Natural killer cell (primary cell): ENCODE measurements around the gene VAV3. TPM values are rescaled to one million over a fixed set of nuclear protein-coding genes. Genes with fewer than 3 reads are reported as not detected.
A peak's percentile ranks its signal among the peaks of the same experiment; 100 is the strongest.

Source experiments
- ATAC-seq, 3 donors: fragments of 150-1000 bp in 2 of 3; fragments of 200-7000 bp in 1 of 3; cut with Tn5 transposase; 1 replicate in 1 of 3; 2 replicates in 2 of 3; pipeline ENCODE4 v1.10.0; 2021; ENCODE audit warnings: mild to moderate bottlenecking in 2 of 3, moderate library complexity in 2 of 3
- DNase-seq, 2 donors: peaks; one replicate each; pipeline versions ENCODE4 v3.0.0 to v3.0.0-alpha.2; 2013 to 2021; ENCODE audit warnings: mixed read lengths in 1 of 2
- H3K27ac ChIP-seq: one replicate; pipeline ENCODE4 v1.5.1; 2013; ENCODE audit warnings: mild to moderate bottlenecking, low read length
- H3K27me3 ChIP-seq: one replicate; pipeline ENCODE4 v1.6.1; 2013; ENCODE audit warnings: low read length; ENCODE audit not compliant: control insufficient read depth, insufficient read depth
- H3K36me3 ChIP-seq: one replicate; pipeline ENCODE4 v1.6.1; 2013; ENCODE audit warnings: low read length; ENCODE audit not compliant: control insufficient read depth, insufficient read depth
- H3K4me1 ChIP-seq: one replicate; pipeline ENCODE4 v1.6.1; 2013; ENCODE audit warnings: low read length; ENCODE audit not compliant: control insufficient read depth, insufficient read depth
- H3K4me3 ChIP-seq: one replicate; pipeline ENCODE4 v1.5.1; 2013; ENCODE audit warnings: low read length
- H3K9me3 ChIP-seq: one replicate; pipeline ENCODE4 v1.6.1; 2013; ENCODE audit warnings: low read length; ENCODE audit not compliant: control insufficient read depth, insufficient read depth
- H3K27ac Mint-ChIP-seq, 2 donors: one replicate each; pipeline ENCODE4 v1.8.0; 2022; ENCODE audit warnings: mild to moderate bottlenecking in 2 of 2, mixed read lengths in 2 of 2, moderate library complexity in 1 of 2
- H3K27me3 Mint-ChIP-seq, 2 donors: one replicate each; pipeline ENCODE4 v1.8.0; 2022; ENCODE audit warnings: low read depth in 2 of 2, mixed read lengths in 2 of 2
- H3K36me3 Mint-ChIP-seq: one replicate; pipeline ENCODE4 v1.8.0; 2022; ENCODE audit warnings: mixed read lengths
- H3K4me1 Mint-ChIP-seq, 2 donors: one replicate each; pipeline ENCODE4 v1.8.0; 2022; ENCODE audit warnings: mixed read lengths in 2 of 2
- H3K4me3 Mint-ChIP-seq: one replicate; pipeline ENCODE4 v1.8.0; 2022; ENCODE audit warnings: mild to moderate bottlenecking, moderate library complexity, mixed read lengths
- H3K9me3 Mint-ChIP-seq, 2 donors: one replicate each; pipeline ENCODE4 v1.8.0; 2022; ENCODE audit warnings: mixed read lengths in 2 of 2
- WGBS: methylation state at CpG from one replicate; pipeline ENCODE4 v1.1.7; 2013; ENCODE audit warnings: missing lambda C conversion rate; ENCODE audit not compliant: insufficient coverage; 5-methylcytosine and 5-hydroxymethylcytosine counted together
- intact Hi-C: fragments of 100-400 bp; cut with micrococcal nuclease; formaldehyde crosslinking; loops from one replicate; pipeline ENCODE4 v1.14.2; 2022
- total RNA-seq, 4 donors: library from RNA; stranded (reverse); fragments of 120-200 nt in 1 of 4; gene quantifications; one replicate each; pipeline versions ENCODE4 v1.2.3 to v1.2.4, GENCODE V29; 2013 to 2022
- TF ChIP-seq, protein P1 (sequence below): fragments of 200-600 bp; IDR thresholded peaks from one replicate; pipeline ENCODE4 v1.8.0; 2022; ENCODE audit warnings: antibody characterized with exemption

Gene VAV3
- total RNA-seq, 3 donors from 2014 or later (not counting 1 experiment from before 2014, with no cell fraction given): 95.8 to 101 (median 96.6) TPM

DNA sequence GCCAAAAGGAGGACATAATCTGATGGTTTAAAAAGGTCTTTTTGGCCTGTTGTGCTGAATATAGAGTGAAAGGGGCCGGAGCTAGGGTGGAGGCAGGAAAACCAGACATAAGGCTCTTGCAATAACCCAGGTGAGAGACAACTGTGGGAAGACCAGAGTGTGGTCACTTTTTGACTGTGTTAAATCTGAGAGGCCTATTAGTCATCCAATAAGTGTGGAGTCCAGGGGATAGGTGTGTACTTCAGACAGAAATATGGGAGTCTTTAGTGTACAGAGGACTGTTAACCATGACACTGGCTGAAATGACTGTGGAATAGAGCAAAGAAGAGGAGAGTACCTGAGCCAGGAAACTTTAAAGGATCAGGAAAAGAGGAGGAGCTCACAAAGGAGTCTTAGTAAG, 89.3 kb downstream of the VAV3 start:
- peaks cover 70 to 78% of the 10 kb centered on the region in 2 donors for H3K4me1 Mint-ChIP-seq
- no peak overlapping the region for H3K27ac ChIP-seq

DNA sequence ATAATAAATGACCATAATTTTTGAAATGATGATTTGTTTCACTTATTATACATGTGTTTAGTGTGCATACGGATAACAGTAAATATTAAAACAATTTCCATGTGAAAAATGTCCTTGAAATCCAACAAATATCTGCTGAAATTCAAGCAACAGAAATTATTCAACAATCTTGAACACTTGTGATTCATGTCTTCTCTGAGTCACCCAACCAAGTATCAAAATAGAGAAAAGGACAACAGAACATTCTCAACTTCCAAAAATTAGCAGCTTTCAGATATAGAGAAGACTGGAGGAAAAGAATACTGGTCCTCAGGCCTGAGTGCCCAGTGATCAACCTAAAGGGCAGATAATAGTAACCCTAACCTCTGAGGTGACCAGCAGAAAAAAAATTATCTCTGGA, 90.8 kb downstream of the VAV3 start:
- no CpG with 5 or more reads among the region's 1 CpG for WGBS

More for the DNA sequence above, 89.3 kb downstream of the VAV3 start:
- intact Hi-C loops: loop anchor here (10.0 kb wide), 1 partner anchor 249 kb away; no protein-coding TSS in a partner anchor
- Mint-ChIP-seq H3K36me3 (no peaks in the 10 kb centered on the region), H3K27ac (peak overlapping the region; percentile 76 to 89), H3K9me3 (peaks cover 0 to 10% of the 10 kb centered on the region in 2 donors), H3K4me3 (peak overlapping the region; percentile 40), H3K27me3 (no peaks in the 10 kb centered on the region)
- ATAC-seq (peak; percentile 32 to 63 (median 38)), DNase-seq (no peak)
- H3K9me3 ChIP-seq: no peaks in the 10 kb centered on the region
- TF ChIP-seq, protein P1, sequence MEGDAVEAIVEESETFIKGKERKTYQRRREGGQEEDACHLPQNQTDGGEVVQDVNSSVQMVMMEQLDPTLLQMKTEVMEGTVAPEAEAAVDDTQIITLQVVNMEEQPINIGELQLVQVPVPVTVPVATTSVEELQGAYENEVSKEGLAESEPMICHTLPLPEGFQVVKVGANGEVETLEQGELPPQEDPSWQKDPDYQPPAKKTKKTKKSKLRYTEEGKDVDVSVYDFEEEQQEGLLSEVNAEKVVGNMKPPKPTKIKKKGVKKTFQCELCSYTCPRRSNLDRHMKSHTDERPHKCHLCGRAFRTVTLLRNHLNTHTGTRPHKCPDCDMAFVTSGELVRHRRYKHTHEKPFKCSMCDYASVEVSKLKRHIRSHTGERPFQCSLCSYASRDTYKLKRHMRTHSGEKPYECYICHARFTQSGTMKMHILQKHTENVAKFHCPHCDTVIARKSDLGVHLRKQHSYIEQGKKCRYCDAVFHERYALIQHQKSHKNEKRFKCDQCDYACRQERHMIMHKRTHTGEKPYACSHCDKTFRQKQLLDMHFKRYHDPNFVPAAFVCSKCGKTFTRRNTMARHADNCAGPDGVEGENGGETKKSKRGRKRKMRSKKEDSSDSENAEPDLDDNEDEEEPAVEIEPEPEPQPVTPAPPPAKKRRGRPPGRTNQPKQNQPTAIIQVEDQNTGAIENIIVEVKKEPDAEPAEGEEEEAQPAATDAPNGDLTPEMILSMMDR: no peak
- H3K4me1 ChIP-seq: peaks cover 23% of the 10 kb centered on the region
- no peaks in the 10 kb centered on the region for H3K27me3 ChIP-seq
- 63% methylated on average over 1 of the region's 1 CpG for whole genome bisulfite sequencing
- no peak overlapping the region for H3K4me3 ChIP-seq
- no peaks in the 10 kb centered on the region for H3K36me3 ChIP-seq

DNA sequence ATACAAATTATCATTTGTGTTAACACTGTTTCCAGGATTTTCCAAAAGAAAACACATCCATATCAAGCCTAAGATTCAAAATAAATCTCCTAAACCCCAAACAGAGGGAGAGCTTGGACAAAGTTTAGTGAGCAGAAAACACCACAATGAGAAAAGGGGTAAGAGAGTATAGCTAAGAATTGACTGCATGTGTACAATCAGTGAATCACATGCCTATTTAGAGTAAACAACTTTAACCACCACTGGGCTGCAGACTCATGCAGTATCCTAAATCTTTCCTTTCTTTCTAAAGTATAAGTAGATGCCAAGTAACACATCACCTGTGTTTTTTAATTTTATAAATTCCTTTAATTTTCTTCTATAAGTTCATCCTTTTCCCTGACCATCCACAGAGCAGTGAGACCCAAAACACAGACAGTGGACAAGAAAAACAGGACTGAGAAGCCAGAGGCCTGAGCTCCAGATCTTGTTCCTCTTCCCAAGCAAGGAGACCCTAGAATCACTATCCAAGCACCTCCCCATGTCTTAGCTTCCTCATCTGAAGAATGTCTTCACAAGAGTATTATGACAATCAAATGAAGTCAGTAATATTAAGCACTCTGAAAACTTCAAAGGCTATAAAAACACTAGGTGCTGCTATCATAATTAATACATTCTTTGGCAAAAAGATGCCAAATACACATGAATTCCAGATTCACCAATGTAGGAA, 93.1 kb downstream of the VAV3 start:
- peaks cover 0 to 7% of the 10 kb centered on the region in 2 donors for H3K9me3 Mint-ChIP-seq
- TF ChIP-seq, protein P1: no peak
- H3K36me3 Mint-ChIP-seq: no peaks in the 10 kb centered on the region

More for the DNA sequence above, 90.8 kb downstream of the VAV3 start:
- peaks cover 26% of the 10 kb centered on the region for H3K4me1 ChIP-seq
- no peaks in the 10 kb centered on the region for H3K9me3 ChIP-seq
- no peaks in the 10 kb centered on the region for H3K36me3 ChIP-seq
- H3K27me3 ChIP-seq: no peaks in the 10 kb centered on the region
- peaks cover 0 to 10% of the 10 kb centered on the region in 2 donors for H3K9me3 Mint-ChIP-seq
- H3K27ac ChIP-seq: no peak overlapping the region
- peak overlapping the region; percentile 45 to 89 for H3K27ac Mint-ChIP-seq
- no peaks in the 10 kb centered on the region for H3K36me3 Mint-ChIP-seq
- DNase-seq (no peak), ATAC-seq (no peak)
- no peak overlapping the region for H3K4me3 ChIP-seq
- no peaks in the 10 kb centered on the region for H3K27me3 Mint-ChIP-seq
- peaks cover 77 to 84% of the 10 kb centered on the region in 2 donors for H3K4me1 Mint-ChIP-seq
- intact Hi-C loops: loop anchor here (5.0 to 10.0 kb wide), 2 partner anchors 37 to 251 kb away; no protein-coding TSS in a partner anchor
- TF ChIP-seq, protein P1: no peak
- H3K4me3 Mint-ChIP-seq: no peak overlapping the region

More for the DNA sequence above, 93.1 kb downstream of the VAV3 start:
- Mint-ChIP-seq H3K4me3 (peak overlapping the region; percentile 77), H3K27me3 (no peaks in the 10 kb centered on the region), H3K4me1 (peaks cover 72 to 89% of the 10 kb centered on the region in 2 donors), H3K27ac (peak overlapping the region; percentile 89 to 91)
- intact Hi-C loops: loop anchor here (1.0 to 10.0 kb wide), 5 partner anchors 25 to 253 kb away; no protein-coding TSS in a partner anchor
- Histone ChIP-seq H3K36me3 (no peaks in the 10 kb centered on the region), H3K27ac (peak overlapping the region; percentile 76), H3K9me3 (no peaks in the 10 kb centered on the region), H3K27me3 (no peaks in the 10 kb centered on the region), H3K4me3 (no peak overlapping the region), H3K4me1 (peaks cover 29% of the 10 kb centered on the region)
- DNase-seq (no peak), ATAC-seq (peak in 2 of 3 donors; percentile 37 to 52)
